GM19240 (cell line): Measurements from ENCODE around the gene SLC29A1.
"Not testable (repeated sequence)": the region's sequence is repeated elsewhere in the genome, so short reads cannot be mapped to it uniquely, and the experiment has no call there.

Experiments used
- DNase-seq: peaks from one replicate; pipeline ENCODE4 v3.0.0; 2011; ENCODE audit warnings: low spot score; ENCODE audit not compliant: insufficient read length

The SLC29A1 gene

GRCh38 chr6:44221291-44221960 is 2.0 kb upstream of the SLC29A1 start:
- DNase-seq: peak; percentile 88

- DNase-seq: no peak
Observed at GRCh38 chr6:44221961-44222335, 1.4 kb upstream of the SLC29A1 start.

GRCh38 chr6:44222486-44223318 is 693 bp upstream of the SLC29A1 start:
- no peak for DNase-seq

- no peak for DNase-seq
Observed at GRCh38 chr6:44224029-44224964, 902 bp downstream of the SLC29A1 start.

- no peak for DNase-seq
Observed at GRCh38 chr6:44224965-44225305, 1.5 kb downstream of the SLC29A1 start.

- no peak for DNase-seq
Observed at GRCh38 chr6:44225579-44226325, 2.4 kb downstream of the SLC29A1 start.

GRCh38 chr6:44226368-44227147 is 3.2 kb downstream of the SLC29A1 start:
- DNase-seq: no peak

GRCh38 chr6:44227148-44227793 is 3.9 kb downstream of the SLC29A1 start:
- DNase-seq: no peak

GRCh38 chr6:44228031-44228430 is 4.6 kb downstream of the SLC29A1 start:
- DNase-seq: no peak

- DNase-seq: no peak
Observed at GRCh38 chr6:44228433-44228832, 5.0 kb downstream of the SLC29A1 start.

GRCh38 chr6:44228836-44229235 is 5.4 kb downstream of the SLC29A1 start:
- no peak for DNase-seq

GRCh38 chr6:44229376-44230033 is 6.1 kb downstream of the SLC29A1 start:
- DNase-seq: no peak

GRCh38 chr6:44230034-44230675 is 6.8 kb downstream of the SLC29A1 start:
- DNase-seq: no peak

- not testable (repeated sequence) for DNase-seq
Observed at GRCh38 chr6:44231426-44231825, 8.0 kb downstream of the SLC29A1 start.

- no peak for DNase-seq
Observed at GRCh38 chr6:44232676-44233566, 9.5 kb downstream of the SLC29A1 start.

- no peak for DNase-seq
Observed at GRCh38 chr6:44233567-44234100, 10.2 kb downstream of the SLC29A1 start.
